ENCODE measurements around the gene ZNF654. TPM values are rescaled to one million over a fixed set of nuclear protein-coding genes. Genes with fewer than 3 reads are reported as not detected.

The ZNF654 gene
- total RNA-seq, 4 donors from 2014 or later = 17.5 to 28.6 (median 24.5) TPM

GRCh38 chr3:88040529-88040928, 18.5 kb upstream of the ZNF654 start:
- no peak for TF ChIP-seq CTCF (IDR thresholded peaks at IDR 0.05; ENCODE audit: low read depth)

- TF ChIP-seq CTCF (IDR thresholded peaks at IDR 0.05; ENCODE audit: low read depth) = no peak
These were observed 18.1 kb upstream of the ZNF654 start for GRCh38 chr3:88041005-88041404.

- TF ChIP-seq CTCF (IDR thresholded peaks at IDR 0.05; ENCODE audit: low read depth) = no peak
These were observed 14.6 kb upstream of the ZNF654 start for GRCh38 chr3:88044411-88044810.

- TF ChIP-seq CTCF (IDR thresholded peaks at IDR 0.05; ENCODE audit: low read depth) = no peak
These were observed 12.3 kb upstream of the ZNF654 start for GRCh38 chr3:88046766-88047165.

- TF ChIP-seq CTCF (IDR thresholded peaks at IDR 0.05; ENCODE audit: low read depth) = no peak
These were observed 1.3 kb upstream of the ZNF654 start for GRCh38 chr3:88057630-88058305.

- no peak for TF ChIP-seq CTCF (IDR thresholded peaks at IDR 0.05; ENCODE audit: low read depth)
These were observed 812 bp upstream of the ZNF654 start for GRCh38 chr3:88058306-88058580.

GRCh38 chr3:88059380-88060170, 520 bp downstream of the ZNF654 start:
- TF ChIP-seq CTCF (IDR thresholded peaks at IDR 0.05; ENCODE audit: low read depth) = no peak
